GM21528 (cell line): Measurements from ENCODE around the gene MS4A12.
"Not testable (repeated sequence)": the region's sequence is repeated elsewhere in the genome, so short reads cannot be mapped to it uniquely, and the experiment has no call there.

ENCODE experiments used
- ATAC-seq: cut with Tn5 transposase; IDR thresholded peaks from one replicate; pipeline ENCODE4 v1.9.1; 2021; ENCODE audit warnings: mild to moderate bottlenecking, moderate library complexity; ENCODE audit not compliant: unreplicated experiment, low FRiP score

The MS4A12 gene

DNA sequence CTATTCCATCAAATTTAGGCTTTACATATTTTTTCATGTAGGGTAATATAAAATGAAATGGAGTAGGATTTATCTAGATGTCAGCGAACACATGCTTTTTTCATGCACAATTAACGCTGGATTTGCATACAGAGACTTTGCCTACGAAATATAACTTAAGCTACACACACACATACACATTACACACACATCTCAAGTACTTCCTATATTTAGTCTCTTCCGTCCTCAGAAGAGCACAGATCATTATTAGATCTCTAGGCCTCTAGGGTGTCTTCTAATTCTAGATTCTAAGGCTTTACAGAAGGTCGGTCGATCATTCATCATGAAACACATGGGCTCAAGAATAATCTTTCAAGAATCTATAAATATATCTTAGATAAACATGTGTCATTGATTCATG is 18.8 kb downstream of the MS4A12 start:
- no peak for ATAC-seq

GRCh38 chr11:60512651-60513225 is 20.2 kb downstream of the MS4A12 start:
- no peak for ATAC-seq

DNA sequence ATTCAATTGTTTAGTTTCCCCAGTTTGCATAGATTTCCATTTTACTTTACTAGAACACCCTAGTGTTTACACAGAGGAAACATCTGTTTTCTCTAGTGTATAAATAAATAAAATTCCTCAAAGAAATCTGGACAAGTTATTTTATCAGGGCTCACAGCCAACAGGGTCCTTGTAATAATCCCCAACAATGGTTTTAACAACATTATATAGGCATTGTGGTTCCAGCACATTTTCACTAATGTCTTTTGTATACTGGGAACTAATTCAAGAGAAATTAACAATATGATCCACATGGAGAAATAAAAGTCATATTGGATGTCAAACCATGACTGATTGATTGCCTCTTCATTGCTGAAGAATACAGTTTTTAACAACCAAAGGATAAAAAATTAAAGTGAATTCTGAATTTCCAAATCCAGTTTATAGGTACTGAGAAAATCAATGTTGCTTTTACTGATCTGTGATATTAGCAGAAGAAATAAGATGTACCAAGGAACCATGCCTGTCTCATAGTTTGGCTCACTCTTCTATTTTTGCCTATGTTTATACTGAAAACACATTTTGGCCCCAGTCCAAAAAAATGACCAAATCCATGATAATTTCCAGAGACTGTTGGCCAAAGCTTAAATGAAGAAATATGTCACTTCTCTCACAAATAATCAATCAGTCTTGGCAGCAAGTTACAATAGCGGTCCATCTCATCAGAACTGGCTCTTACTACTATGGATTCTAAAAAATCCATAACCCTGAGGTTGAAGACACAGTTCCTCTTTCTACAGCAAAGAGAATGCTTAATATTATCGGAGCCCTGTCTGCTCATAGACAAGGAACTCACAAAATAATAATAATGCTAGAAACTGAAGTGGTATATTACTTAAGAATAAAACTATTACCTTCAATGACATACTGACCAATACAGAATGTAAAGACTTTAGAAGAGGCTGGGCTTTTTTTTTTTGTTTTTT is 21.2 kb downstream of the MS4A12 start:
- no peak for ATAC-seq

GRCh38 chr11:60515144-60515855 is 22.7 kb downstream of the MS4A12 start, which contains the start of gene MS4A13:
Gene MS4A13, plus strand, starts transcription at chr11:60515392. Its CDS starts 2,692 bp downstream, at chr11:60518084.
- no peak for ATAC-seq

DNA sequence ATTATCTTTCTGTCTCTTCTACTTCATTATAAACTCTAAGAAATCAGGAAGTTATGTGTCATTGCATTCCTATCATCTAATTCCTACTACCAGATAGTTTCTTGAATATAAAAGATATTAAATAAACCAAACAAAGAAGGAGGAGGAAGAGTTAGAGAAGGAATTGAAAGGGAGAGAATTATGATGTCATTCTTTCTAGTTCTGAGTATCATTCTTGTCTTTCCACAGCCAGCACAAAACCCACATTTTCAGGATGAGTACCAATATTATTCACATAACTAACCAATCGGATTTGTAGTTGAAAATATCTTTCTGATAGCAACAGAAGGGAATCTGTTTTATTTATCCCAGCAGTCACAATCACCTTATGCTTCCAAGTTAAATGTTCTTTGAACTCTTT is 35.9 kb downstream of the MS4A12 start:
- ATAC-seq: no peak

- ATAC-seq: no peak
Measured at GRCh38 chr11:60528934-60529333, 36.4 kb downstream of the MS4A12 start.

DNA sequence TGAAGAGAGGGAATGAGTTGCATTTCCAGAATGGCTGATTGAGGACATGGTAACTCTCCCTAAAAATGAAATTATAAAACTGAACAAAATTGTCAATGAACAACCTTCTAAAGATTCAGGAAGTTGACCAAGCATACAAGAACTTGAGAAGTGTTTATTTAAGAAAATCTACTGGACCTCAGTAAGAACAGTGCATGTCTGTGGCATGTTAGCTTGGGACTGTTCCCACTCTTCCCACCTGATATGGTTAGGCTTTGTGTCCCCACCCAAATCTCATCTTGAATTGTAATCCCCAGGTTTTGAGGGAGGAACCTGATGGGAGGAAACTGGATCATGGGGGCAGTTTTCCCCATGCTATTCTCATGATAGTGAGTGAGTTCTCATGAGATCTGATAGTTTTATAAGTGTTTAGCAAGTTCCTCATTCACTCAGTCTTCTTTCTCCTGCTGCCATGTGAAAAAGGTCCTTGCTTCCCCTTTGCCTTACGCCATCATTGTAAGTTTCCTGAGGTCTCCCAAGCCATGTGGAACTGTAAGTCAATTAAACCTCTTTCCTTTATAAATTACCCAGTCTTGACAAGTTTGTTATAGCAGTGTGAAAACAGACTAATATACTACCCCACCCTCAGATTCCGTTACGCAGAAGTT is 38.0 kb downstream of the MS4A12 start:
- ATAC-seq: no peak

- ATAC-seq: not testable (repeated sequence)
Measured at GRCh38 chr11:60532383-60532782, 39.8 kb downstream of the MS4A12 start.

GRCh38 chr11:60538627-60539026 is 46.0 kb downstream of the MS4A12 start:
- ATAC-seq: not testable (repeated sequence)

- ATAC-seq: no peak
Measured at GRCh38 chr11:60544077-60544476, 51.5 kb downstream of the MS4A12 start.
